Keratinocyte (primary cell): ENCODE measurements around the gene TARBP1. TPM values are rescaled to one million over a fixed set of nuclear protein-coding genes. Genes with fewer than 3 reads are reported as not detected.

ENCODE experiments used
- DNase-seq: peaks from one replicate; pipeline ENCODE4 v3.0.0-alpha.2; 2011; ENCODE audit warnings: low read depth, missing footprints, low spot score
- FAIRE-seq: peaks from 2 replicates; lab custom pipeline; 2011; peaks lifted over from hg19 to GRCh38; lab: Jason Lieb, UNC
- H2AFZ ChIP-seq: 2 replicates; pipeline ENCODE4 v1.6.0; 2012; ENCODE audit warnings: low read length, control low read depth, inconsistent platforms; ENCODE audit not compliant: control insufficient read depth
- H3K27ac ChIP-seq: 2 replicates; pipeline ENCODE4 v1.5.1; 2011; ENCODE audit warnings: low read length; ENCODE audit not compliant: control insufficient read depth, insufficient read depth
- H3K27me3 ChIP-seq: 3 replicates; pipeline ENCODE4 v1.6.0; 2011; ENCODE audit warnings: low read length; ENCODE audit not compliant: control insufficient read depth, insufficient read depth; ENCODE audit errors: extremely low read depth
- H3K36me3 ChIP-seq, 2 experiments: 2 replicates in 1 of 2; 3 replicates in 1 of 2; pipeline ENCODE4 v1.5.1; 2011; ENCODE audit warnings: low read length in 2 of 2, mild to moderate bottlenecking in 1 of 2; ENCODE audit not compliant: control insufficient read depth in 2 of 2, insufficient read depth in 2 of 2; ENCODE audit errors: extremely low read depth in 1 of 2
- H3K4me1 ChIP-seq: 3 replicates; pipeline ENCODE4 v1.5.1; 2011; ENCODE audit warnings: low read length; ENCODE audit not compliant: control insufficient read depth, insufficient read depth; ENCODE audit errors: extremely low read depth
- H3K4me2 ChIP-seq: 3 replicates; pipeline ENCODE4 v1.6.0; 2011; ENCODE audit warnings: low read depth, low read length; ENCODE audit not compliant: control insufficient read depth, insufficient read depth; ENCODE audit errors: extremely low read depth
- H3K4me3 ChIP-seq, 3 experiments: fragments of 200-600 bp in 1 of 3; sonication (generic) in 1 of 3; 2 replicates in 2 of 3; 3 replicates in 1 of 3; pipeline ENCODE4 v1.5.1; 2011 to 2016; ENCODE audit warnings: low read length in 3 of 3, mild to moderate bottlenecking in 3 of 3, control low read depth in 2 of 3, inconsistent platforms in 1 of 3, low read depth in 1 of 3, mixed read lengths in 1 of 3, mixed run types in 1 of 3, moderate library complexity in 1 of 3; ENCODE audit not compliant: control insufficient read depth in 2 of 3, insufficient read depth in 2 of 3; ENCODE audit errors: extremely low read depth in 1 of 3
- H3K79me2 ChIP-seq: 2 replicates; pipeline ENCODE4 v1.6.0; 2012; ENCODE audit warnings: low read length; ENCODE audit not compliant: control insufficient read depth, insufficient read depth
- H3K9ac ChIP-seq: 3 replicates; pipeline ENCODE4 v1.6.0; 2011; ENCODE audit warnings: low read length; ENCODE audit not compliant: control insufficient read depth, insufficient read depth; ENCODE audit errors: extremely low read depth
- H3K9me1 ChIP-seq: 3 replicates; pipeline ENCODE4 v1.6.0; 2011; ENCODE audit warnings: low read length; ENCODE audit not compliant: control insufficient read depth, insufficient read depth; ENCODE audit errors: extremely low read depth
- H3K9me3 ChIP-seq: 2 replicates; pipeline ENCODE4 v1.5.1; 2012; ENCODE audit warnings: low read depth, low read length; ENCODE audit not compliant: control insufficient read depth
- H4K20me1 ChIP-seq: 3 replicates; pipeline ENCODE4 v1.6.0; 2011; ENCODE audit warnings: low read length; ENCODE audit not compliant: control insufficient read depth, insufficient read depth; ENCODE audit errors: extremely low read depth
- EZH2 ChIP-seq: IDR thresholded peaks from one replicate; pipeline ENCODE4 v1.6.1; 2012; ENCODE audit warnings: inconsistent platforms, mild to moderate bottlenecking, low read length, moderate library complexity
- dilution Hi-C: fragments of 300-500 bp; cut with MboI; formaldehyde crosslinking; loops from one replicate; pipeline ENCODE4 v1.7.0; 2020; ENCODE audit warnings: low sequenced_read_pairs; ENCODE audit not compliant: extremely low pct_ligation_motif_present
- polyA plus RNA-seq, 5 experiments: library from polyadenylated mRNA; depleted of rRNA in 3 of 5; stranded (reverse) in 3 of 5; stranded (forward) in 1 of 5; unstranded in 1 of 5; fragments of >200 nt; gene quantifications; 1 replicate in 1 of 5; 2 replicates in 3 of 5; 3 replicates in 1 of 5; pipeline versions ENCODE4 v1.2.1 to v1.2.3, GENCODE V29; 2011 to 2012; ENCODE audit warnings: missing spikeins in 2 of 5, low read depth in 1 of 5, low replicate concordance in 1 of 5
- TF ChIP-seq, protein P1 (sequence below), 3 experiments: IDR thresholded peaks in 1 of 3; conservative IDR thresholded peaks in 1 of 3; optimal IDR thresholded peaks in 1 of 3; 2 replicates in 2 of 3; 3 replicates in 1 of 3; pipeline versions ENCODE3 to v1.5.1; 2011; ENCODE audit warnings: low read length in 3 of 3, mild to moderate bottlenecking in 3 of 3, moderate library complexity in 2 of 3, control low read depth in 1 of 3, inconsistent platforms in 1 of 3; ENCODE audit not compliant: insufficient read depth in 2 of 3; ENCODE audit errors: extremely low read depth in 1 of 3

TARBP1 gene
- polyA plus RNA-seq, 1 donor (not counting 4 experiments of a cell fraction or from before 2014, with no cell fraction given): 28.7 TPM

DNA sequence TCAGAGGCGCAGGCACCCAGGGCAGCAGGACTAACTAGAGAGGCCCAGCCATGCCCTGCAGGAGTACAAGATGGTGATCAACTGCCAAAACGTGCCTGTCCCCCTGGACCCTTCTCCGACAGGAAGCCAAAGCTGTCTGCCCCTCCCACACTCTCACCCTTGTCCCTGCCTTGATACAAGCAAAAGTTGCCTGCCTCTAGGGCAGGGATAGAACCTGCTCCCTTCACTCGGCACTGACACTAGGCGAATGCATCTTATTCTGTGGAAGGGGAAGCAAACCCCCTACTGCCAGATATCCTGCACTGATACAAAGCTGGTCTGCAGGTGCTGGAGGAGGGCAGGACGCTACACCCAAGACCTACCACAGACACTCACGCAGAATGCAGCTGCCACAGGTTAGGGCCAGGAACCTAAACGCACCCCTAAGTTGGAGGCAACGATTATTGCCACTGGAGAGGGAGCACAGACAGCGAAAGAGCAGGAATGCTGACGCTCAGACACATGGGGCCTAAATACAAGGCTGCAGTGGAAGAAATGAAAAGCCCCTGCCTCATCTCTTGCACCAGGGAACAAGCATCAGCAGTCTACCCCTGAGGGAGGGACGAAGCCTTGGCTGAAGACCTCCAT is 3.7 kb downstream of the TARBP1 start:
- Histone ChIP-seq H3K9ac (no peak overlapping the region), H2AFZ (no peak overlapping the region), H3K9me3 (no peaks in the 10 kb centered on the region), H3K27ac (no peak overlapping the region), H3K27me3 (no peaks in the 10 kb centered on the region), H3K4me1 (peaks cover 11% of the 10 kb centered on the region), H4K20me1 (no peaks in the 10 kb centered on the region), H3K79me2 (peaks cover 19% of the 10 kb centered on the region), H3K4me2 (no peak overlapping the region), H3K4me3 (no peak overlapping the region), H3K9me1 (no peaks in the 10 kb centered on the region), H3K36me3 (peaks cover 0 to 1% of the 10 kb centered on the region in 2 experiments)
- FAIRE-seq (no peak), DNase-seq (no peak)
- TF ChIP-seq, protein P1, sequence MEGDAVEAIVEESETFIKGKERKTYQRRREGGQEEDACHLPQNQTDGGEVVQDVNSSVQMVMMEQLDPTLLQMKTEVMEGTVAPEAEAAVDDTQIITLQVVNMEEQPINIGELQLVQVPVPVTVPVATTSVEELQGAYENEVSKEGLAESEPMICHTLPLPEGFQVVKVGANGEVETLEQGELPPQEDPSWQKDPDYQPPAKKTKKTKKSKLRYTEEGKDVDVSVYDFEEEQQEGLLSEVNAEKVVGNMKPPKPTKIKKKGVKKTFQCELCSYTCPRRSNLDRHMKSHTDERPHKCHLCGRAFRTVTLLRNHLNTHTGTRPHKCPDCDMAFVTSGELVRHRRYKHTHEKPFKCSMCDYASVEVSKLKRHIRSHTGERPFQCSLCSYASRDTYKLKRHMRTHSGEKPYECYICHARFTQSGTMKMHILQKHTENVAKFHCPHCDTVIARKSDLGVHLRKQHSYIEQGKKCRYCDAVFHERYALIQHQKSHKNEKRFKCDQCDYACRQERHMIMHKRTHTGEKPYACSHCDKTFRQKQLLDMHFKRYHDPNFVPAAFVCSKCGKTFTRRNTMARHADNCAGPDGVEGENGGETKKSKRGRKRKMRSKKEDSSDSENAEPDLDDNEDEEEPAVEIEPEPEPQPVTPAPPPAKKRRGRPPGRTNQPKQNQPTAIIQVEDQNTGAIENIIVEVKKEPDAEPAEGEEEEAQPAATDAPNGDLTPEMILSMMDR (optimal IDR thresholded peaks at IDR 0.05 in 1 of 3, IDR thresholded peaks at IDR 0.05 in 1 of 3, conservative IDR thresholded peaks at IDR 0.05 in 1 of 3; ENCODE audit: extremely low read depth in 1 of 3, insufficient read depth in 2 of 3, low read length in 3 of 3): no peak
- no peak for TF ChIP-seq EZH2
- dilution Hi-C loops: no loop called here

- Histone ChIP-seq H3K79me2 (peaks cover 19% of the 10 kb centered on the region), H3K4me1 (peaks cover 10% of the 10 kb centered on the region), H3K9me3 (no peaks in the 10 kb centered on the region), H3K27me3 (no peaks in the 10 kb centered on the region), H3K36me3 (peaks cover 0 to 1% of the 10 kb centered on the region in 2 experiments), H3K9ac (no peak overlapping the region), H3K27ac (no peak overlapping the region), H3K4me3 (no peak overlapping the region), H4K20me1 (no peaks in the 10 kb centered on the region), H3K9me1 (no peaks in the 10 kb centered on the region), H3K4me2 (no peak overlapping the region), H2AFZ (no peak overlapping the region)
- no peak for DNase-seq
- no peak for TF ChIP-seq EZH2
- TF ChIP-seq, protein P1 (optimal IDR thresholded peaks at IDR 0.05 in 1 of 3, IDR thresholded peaks at IDR 0.05 in 1 of 3, conservative IDR thresholded peaks at IDR 0.05 in 1 of 3; ENCODE audit: extremely low read depth in 1 of 3, insufficient read depth in 2 of 3, low read length in 3 of 3): no peak
- dilution Hi-C loops: no loop called here
- no peak for FAIRE-seq
Measured at GRCh38 chr1:234474375-234474774, 4.6 kb downstream of the TARBP1 start.
